A549 (cell line): Measurements from ENCODE around the gene CHD9. TPM values are rescaled to one million over a fixed set of nuclear protein-coding genes. Genes with fewer than 3 reads are reported as not detected.

ENCODE experiments used
- ATAC-seq, 2 experiments: fragments of 200-7000 bp in 1 of 2; fragments of >200 bp in 1 of 2; cut with Nextera tagmentation in 1 of 2; cut with Tn5 transposase in 1 of 2; 3 replicates each; pipeline versions ENCODE4 v1.8.0 to v1.9.1; 2018 to 2020; ENCODE audit warnings: mild to moderate bottlenecking in 1 of 2, moderate library complexity in 1 of 2
- CTCF ChIA-PET: fragments of 300-600 bp; sonication (Branson Sonifier 250); formaldehyde crosslinking; extraction: SDS; loops from one replicate; lab custom pipeline; 2021; ENCODE audit warnings: antibody characterized with exemption, inconsistent platforms; lab: Yijun Ruan, JAX
- POLR2A ChIA-PET: fragments of 350-600 bp; formaldehyde crosslinking; extraction: SDS; loops from one replicate; lab custom pipeline; 2021; ENCODE audit warnings: antibody characterized with exemption, inconsistent platforms; lab: Yijun Ruan, JAX
- DNase-seq, 2 experiments: peaks; one replicate each; pipeline versions ENCODE4 v3.0.0 to v3.0.0-alpha.2; 2011 to 2016; ENCODE audit warnings: low read depth in 1 of 2, low spot score in 1 of 2
- FAIRE-seq: peaks from 2 replicates; lab custom pipeline; 2011; peaks lifted over from hg19 to GRCh38; lab: Jason Lieb, UNC
- H3K27ac ChIP-seq, 2 experiments: fragments of >200 bp; sonication (Bioruptor Twin); formaldehyde crosslinking; 3 replicates each; pipeline ENCODE4 v1.5.1; 2016 to 2017
- H3K4me1 ChIP-seq: fragments of >200 bp; sonication (Bioruptor Twin); formaldehyde crosslinking; 3 replicates; pipeline ENCODE4 v1.6.1; 2016
- H3K4me2 ChIP-seq: fragments of >200 bp; sonication (Bioruptor Twin); formaldehyde crosslinking; 3 replicates; pipeline ENCODE4 v1.6.1; 2016
- H3K4me3 ChIP-seq: fragments of >200 bp; sonication (Bioruptor Twin); formaldehyde crosslinking; 3 replicates; pipeline ENCODE4 v1.5.1; 2016
- H3K9me3 ChIP-seq: fragments of >200 bp; sonication (Bioruptor Twin); formaldehyde crosslinking; 3 replicates; pipeline ENCODE4 v1.6.1; 2016
- BHLHE40 ChIP-seq: IDR thresholded peaks from 2 replicates; pipeline ENCODE4 v1.6.1; 2012; ENCODE audit warnings: low read depth, low read length, inconsistent platforms
- CEBPB ChIP-seq, 2 experiments: fragments of >200 bp in 1 of 2; sonication (Bioruptor Twin) in 1 of 2; formaldehyde crosslinking in 1 of 2; IDR thresholded peaks; 2 replicates each; pipeline ENCODE4 v1.6.1; 2012 to 2016
- CHD2 ChIP-seq: fragments of 150-350 bp; IDR thresholded peaks from 2 replicates; pipeline ENCODE4 v1.6.1; 2014; ENCODE audit warnings: low read length; ENCODE audit not compliant: partially characterized antibody
- CHD4 ChIP-seq: fragments of 200-600 bp; sonication (generic); IDR thresholded peaks from 2 replicates; pipeline ENCODE4 v1.6.1; 2016; ENCODE audit warnings: antibody characterized with exemption, mild to moderate bottlenecking, borderline replicate concordance
- CTCF ChIP-seq: fragments of >200 bp; sonication (Bioruptor Twin); formaldehyde crosslinking; IDR thresholded peaks from 3 replicates; pipeline ENCODE4 v1.5.1; 2016
- E2F6 ChIP-seq: IDR thresholded peaks from 2 replicates; pipeline ENCODE4 v1.6.1; 2012; ENCODE audit warnings: low read depth, borderline replicate concordance
- ELK1 ChIP-seq: fragments of 150-350 bp; IDR thresholded peaks from 2 replicates; pipeline ENCODE4 v1.6.1; 2014; ENCODE audit warnings: low read depth, mild to moderate bottlenecking, low read length
- EP300 ChIP-seq, 2 experiments: fragments of >200 bp; sonication (Bioruptor Twin); formaldehyde crosslinking; IDR thresholded peaks; 2 replicates in 1 of 2; 3 replicates in 1 of 2; pipeline ENCODE4 v1.6.1; 2016 to 2017
- GATA3 ChIP-seq: IDR thresholded peaks from 2 replicates; pipeline ENCODE4 v1.6.1; 2012; ENCODE audit warnings: borderline replicate concordance
- HDAC2 ChIP-seq: fragments of 200-600 bp; sonication (generic); IDR thresholded peaks from 2 replicates; pipeline ENCODE4 v1.6.1; 2016
- HES2 ChIP-seq: fragments of >200 bp; sonication (Bioruptor Twin); formaldehyde crosslinking; IDR thresholded peaks from 2 replicates; pipeline ENCODE4 v1.6.1; 2016
- JUN ChIP-seq, 2 experiments: fragments of >200 bp; sonication (Bioruptor Twin); formaldehyde crosslinking; IDR thresholded peaks; 2 replicates in 1 of 2; 3 replicates in 1 of 2; pipeline ENCODE4 v1.6.1; 2016 to 2017
- KDM1A ChIP-seq: fragments of 200-600 bp; sonication (generic); IDR thresholded peaks from 2 replicates; pipeline ENCODE4 v1.6.1; 2016; ENCODE audit warnings: low read depth, mild to moderate bottlenecking
- NPAS2 ChIP-seq: fragments of 250-450 bp; sonication (Bioruptor Pico); IDR thresholded peaks from 2 replicates; pipeline ENCODE4 v1.8.0; 2022; ENCODE audit warnings: mild to moderate bottlenecking, moderate library complexity, borderline replicate concordance
- PHF8 ChIP-seq: fragments of 200-600 bp; sonication (generic); IDR thresholded peaks from 2 replicates; pipeline ENCODE4 v1.6.1; 2016; ENCODE audit warnings: low read depth, mild to moderate bottlenecking, antibody characterized with exemption, moderate library complexity, borderline replicate concordance
- RAD21 ChIP-seq, 2 experiments: fragments of >200 bp in 1 of 2; sonication (Bioruptor Twin) in 1 of 2; formaldehyde crosslinking in 1 of 2; IDR thresholded peaks in 1 of 2; conservative IDR thresholded peaks in 1 of 2; 2 replicates in 1 of 2; 3 replicates in 1 of 2; pipeline ENCODE4 v1.6.1; 2012 to 2018; ENCODE audit warnings: inconsistent platforms in 1 of 2
- RARB ChIP-seq: fragments of 250-450 bp; sonication (Bioruptor Pico); IDR thresholded peaks from 2 replicates; pipeline ENCODE4 v1.8.0; 2021; ENCODE audit warnings: mild to moderate bottlenecking, moderate library complexity
- RCOR1 ChIP-seq: fragments of 150-350 bp; IDR thresholded peaks from 2 replicates; pipeline ENCODE4 v1.6.1; 2014; ENCODE audit warnings: antibody characterized with exemption, low read length, low read depth
- SREBF2 ChIP-seq: fragments of 450-650 bp; IDR thresholded peaks from 2 replicates; pipeline ENCODE4 v1.6.1; 2014; ENCODE audit warnings: mild to moderate bottlenecking, moderate library complexity
- TFCP2L1 ChIP-seq: fragments of 250-450 bp; sonication (Bioruptor Pico); IDR thresholded peaks from 2 replicates; pipeline ENCODE4 v1.5.0; 2021; ENCODE audit warnings: mild to moderate bottlenecking
- ZC3H11A ChIP-seq: fragments of 450-650 bp; IDR thresholded peaks from 2 replicates; pipeline ENCODE4 v1.6.1; 2014; ENCODE audit warnings: antibody characterized with exemption, mild to moderate bottlenecking
- ZSCAN20 ChIP-seq: fragments of 250-450 bp; sonication (Bioruptor Pico); IDR thresholded peaks from 2 replicates; pipeline ENCODE4 v1.8.0; 2022; ENCODE audit warnings: mild to moderate bottlenecking, moderate library complexity
- WGBS: methylation state at CpG from one replicate; pipeline ENCODE4 v1.1.6; 2017; ENCODE audit errors: missing lambda C conversion rate; 5-methylcytosine and 5-hydroxymethylcytosine counted together
- polyA plus RNA-seq, 4 experiments: library from polyadenylated mRNA; depleted of rRNA in 3 of 4; stranded (reverse); fragments of >200 nt; fragmentation: RNase III in 1 of 4; extraction: RNeasy Plus Mini Kit Qiagen cat#74134 plus additional on column Dnase treatment in 1 of 4; gene quantifications; 2 replicates in 3 of 4; 3 replicates in 1 of 4; pipeline ENCODE4 v1.2.3, GENCODE V29; 2011 to 2017

Gene CHD9
- polyA plus RNA-seq, 2 of the 4 experiments (the other 2 are of a cell fraction), result 17.8 to 51.6 TPM

GRCh38 chr16:53358884-53359283 lies 304.1 kb downstream of the CHD9 start (continued):
- TF ChIP-seq E2F6, result no peak

- H3K4me2 ChIP-seq, result peak overlapping the region; percentile 13; the same call in 2 of the 3 replicates
- CTCF ChIA-PET, result interaction anchor here (2.3 kb wide), 1 partner anchor 13 kb away, joined by 5 read pairs; no protein-coding TSS in a partner anchor
- TF ChIP-seq HES2 (peak; percentile 52; the same call in 1 of the 2 replicates), PHF8 (no peak), GATA3 (peak; percentile 60; the same call in 1 of the 2 replicates), CEBPB (IDR thresholded peaks at IDR 0.05) (peak; percentile 75 to 82; a peak in 3 of 4 replicates), BHLHE40 (no peak), RARB (CRISPR knock-in tag) (no peak)
- H3K4me3 ChIP-seq, result no peak overlapping the region
- DNase-seq (peak in 1 of 2 experiments; percentile 42), ATAC-seq (no peak; a peak in 1 of 6 replicates), FAIRE-seq (no peak)
- POLR2A ChIA-PET, result no interaction called here
- H3K4me1 ChIP-seq, result peaks cover 10% of the 10 kb centered on the region; the same call in 2 of the 3 replicates
- WGBS, result 2% methylated on average over 1 of the region's 1 CpG
- no peaks in the 10 kb centered on the region for H3K9me3 ChIP-seq
- H3K27ac ChIP-seq, result no peak overlapping the region
Measured at GRCh38 chr16:53369921-53370320, 315.1 kb downstream of the CHD9 start.

- Histone ChIP-seq H3K4me1 (peaks cover 10% of the 10 kb centered on the region; the same call in 2 of the 3 replicates), H3K4me2 (no peak overlapping the region), H3K27ac (no peak overlapping the region), H3K9me3 (no peaks in the 10 kb centered on the region), H3K4me3 (no peak overlapping the region)
- POLR2A ChIA-PET, result no interaction called here
- CTCF ChIA-PET, result interaction anchor here (1.2 kb wide), 1 partner anchor 19 kb away, joined by 3 read pairs; no protein-coding TSS in a partner anchor
- TF ChIP-seq KDM1A, result no peak
- TF ChIP-seq RARB (CRISPR knock-in tag), result no peak
- no peak for TF ChIP-seq RCOR1
- no peak for TF ChIP-seq EP300 (IDR thresholded peaks at IDR 0.05)
- TF ChIP-seq GATA3, result no peak
- TF ChIP-seq HES2, result no peak
- TF ChIP-seq CEBPB (IDR thresholded peaks at IDR 0.05), result no peak
- ATAC-seq, result no peak
- FAIRE-seq, result no peak
- no peak for DNase-seq
Measured at GRCh38 chr16:53370827-53371226, 316.0 kb downstream of the CHD9 start.

- ATAC-seq, result peak; percentile 73 to 79
- H3K27ac ChIP-seq, result no peak overlapping the region
- CTCF ChIA-PET, result interaction anchor here (0.5 kb wide), 1 partner anchor 386 kb away, joined by 3 read pairs; no protein-coding TSS in a partner anchor
- DNase-seq, result peak; percentile 9 to 32
- H3K4me1 ChIP-seq, result peaks cover 10% of the 10 kb centered on the region; the same call in 2 of the 3 replicates
- TF ChIP-seq ZC3H11A (no peak), ZSCAN20 (CRISPR knock-in tag) (no peak), SREBF2 (no peak), RAD21 (conservative IDR thresholded peaks at IDR 0.05 in 1 of 2, IDR thresholded peaks at IDR 0.05 in 1 of 2) (no peak), CHD2 (no peak), ELK1 (no peak), JUN (IDR thresholded peaks at IDR 0.05) (no peak), RCOR1 (no peak), PHF8 (no peak), CHD4 (no peak), CTCF (no peak), GATA3 (no peak), NPAS2 (CRISPR knock-in tag) (no peak), TFCP2L1 (no peak), BHLHE40 (no peak), HDAC2 (no peak), E2F6 (no peak)
- H3K4me3 ChIP-seq, result peak overlapping the region; percentile 48
- no peaks in the 10 kb centered on the region for H3K9me3 ChIP-seq
- POLR2A ChIA-PET, result no interaction called here
- peak overlapping the region; percentile 93 for H3K4me2 ChIP-seq
- 24% methylated on average over 54 of the region's 56 CpGs for WGBS
- FAIRE-seq, result no peak
Measured at GRCh38 chr16:53372992-53373871, 318.4 kb downstream of the CHD9 start.
